DND-41 (cell line): ENCODE data around the gene TLR5.

Experiments used
- ATAC-seq: fragments of 200-7000 bp; cut with Tn5 transposase; 3 replicates; pipeline ENCODE4 v1.9.1; 2021; ENCODE audit warnings: low read depth; ENCODE audit not compliant: insufficient read depth
- DNase-seq: peaks from one replicate; pipeline ENCODE4 v3.0.0-alpha.2; 2020
- H2AFZ ChIP-seq: 2 replicates; pipeline ENCODE4 v1.6.0; 2012; ENCODE audit warnings: low read depth, low read length
- H3K27ac ChIP-seq: 2 replicates; pipeline ENCODE4 v1.5.1; 2012; ENCODE audit warnings: low read length, inconsistent platforms
- H3K27me3 ChIP-seq: fragments of 200-600 bp; sonication (generic); 2 replicates; pipeline ENCODE4 v1.6.0; 2012; ENCODE audit warnings: low read length, mild to moderate bottlenecking, inconsistent platforms; ENCODE audit not compliant: insufficient read depth, poor library complexity
- H3K36me3 ChIP-seq: 2 replicates; pipeline ENCODE4 v1.5.1; 2012; ENCODE audit warnings: low read length, inconsistent platforms; ENCODE audit not compliant: insufficient read depth
- H3K4me1 ChIP-seq: 2 replicates; pipeline ENCODE4 v1.5.1; 2012; ENCODE audit warnings: mild to moderate bottlenecking, low read length; ENCODE audit not compliant: insufficient read depth
- H3K4me2 ChIP-seq: 2 replicates; pipeline ENCODE4 v1.6.0; 2012; ENCODE audit warnings: mild to moderate bottlenecking, moderate library complexity, low read length, inconsistent platforms; ENCODE audit not compliant: insufficient read depth
- H3K4me3 ChIP-seq, 2 experiments: fragments of 200-600 bp in 1 of 2; shearing (Covaris generic) in 1 of 2; 2 replicates each; pipeline ENCODE4 v1.5.1; 2012 to 2016; ENCODE audit warnings: inconsistent platforms in 2 of 2, low read length in 2 of 2, mild to moderate bottlenecking in 2 of 2, low read depth in 1 of 2, moderate library complexity in 1 of 2
- H3K79me2 ChIP-seq: 2 replicates; pipeline ENCODE4 v1.6.0; 2012; ENCODE audit warnings: low read length, inconsistent platforms; ENCODE audit not compliant: insufficient read depth
- H3K9ac ChIP-seq: 2 replicates; pipeline ENCODE4 v1.6.0; 2012; ENCODE audit warnings: low read depth, mild to moderate bottlenecking, inconsistent platforms, low read length, moderate library complexity
- H3K9me3 ChIP-seq: 2 replicates; pipeline ENCODE4 v1.5.1; 2012; ENCODE audit warnings: low read length, moderate library complexity, mild to moderate bottlenecking, inconsistent platforms; ENCODE audit not compliant: insufficient read depth, severe bottlenecking
- H4K20me1 ChIP-seq: 2 replicates; pipeline ENCODE4 v1.6.0; 2012; ENCODE audit warnings: low read length; ENCODE audit not compliant: insufficient read depth
- EZH2 ChIP-seq: IDR thresholded peaks from 3 replicates; pipeline ENCODE4 v1.6.1; 2012; ENCODE audit warnings: borderline replicate concordance, low read depth, mild to moderate bottlenecking, moderate library complexity, low read length, inconsistent platforms; ENCODE audit not compliant: severe bottlenecking
- TF ChIP-seq, protein P1 (sequence below): IDR thresholded peaks from 2 replicates; pipeline ENCODE4 v1.5.1; 2012; ENCODE audit warnings: borderline replicate concordance, low read length, moderate library complexity, mild to moderate bottlenecking; ENCODE audit not compliant: poor library complexity, severe bottlenecking; ENCODE audit errors: extremely low read depth

The TLR5 gene

DNA sequence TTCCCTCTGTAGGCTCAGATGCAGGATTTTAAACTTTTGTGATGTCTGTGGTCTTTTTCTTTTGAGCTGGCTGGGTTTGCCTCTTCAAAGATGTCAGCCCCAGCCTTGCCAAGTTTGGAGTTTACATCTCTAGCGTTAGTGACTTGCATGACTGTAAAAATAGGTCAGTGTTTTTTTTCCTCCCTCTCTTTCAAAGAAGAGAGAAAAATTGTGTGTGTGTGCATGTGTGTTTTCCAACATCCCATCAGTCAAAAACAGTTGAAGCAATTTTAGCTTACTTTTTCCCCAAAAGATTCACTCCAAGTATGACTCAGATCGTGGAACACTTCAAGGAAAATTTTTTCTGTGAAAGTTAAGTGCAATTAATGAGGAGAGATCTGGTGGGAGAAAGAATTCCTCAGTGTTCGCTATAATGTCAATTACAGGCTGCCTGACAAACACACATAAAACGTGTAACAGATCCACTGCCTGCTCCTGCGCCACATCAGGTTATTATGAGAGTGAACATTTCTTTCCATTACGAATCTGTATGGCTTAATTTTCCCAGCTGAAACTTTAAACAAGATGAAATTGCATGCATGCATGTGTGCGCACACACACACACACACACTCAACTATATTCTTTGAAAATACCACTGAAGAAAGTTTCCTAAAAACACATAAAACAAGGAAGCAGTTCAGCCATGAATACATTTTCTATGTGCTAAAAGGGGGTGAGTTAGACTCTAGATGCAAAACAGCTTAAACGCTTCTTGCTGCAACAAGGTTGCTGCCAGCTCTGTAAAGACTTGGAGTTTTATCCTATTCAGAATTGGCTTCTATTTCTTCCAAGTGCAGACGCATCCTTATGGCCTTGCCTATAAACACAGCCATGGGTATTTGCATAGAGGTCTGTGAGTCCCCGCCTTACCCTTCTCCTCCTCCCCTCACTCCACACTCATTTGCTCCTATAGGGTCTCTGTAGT is 55.5 kb downstream of the TLR5 start:
- ATAC-seq: no peak; the same call in 2 of the 3 replicates
- H2AFZ ChIP-seq: no peak overlapping the region

DNA sequence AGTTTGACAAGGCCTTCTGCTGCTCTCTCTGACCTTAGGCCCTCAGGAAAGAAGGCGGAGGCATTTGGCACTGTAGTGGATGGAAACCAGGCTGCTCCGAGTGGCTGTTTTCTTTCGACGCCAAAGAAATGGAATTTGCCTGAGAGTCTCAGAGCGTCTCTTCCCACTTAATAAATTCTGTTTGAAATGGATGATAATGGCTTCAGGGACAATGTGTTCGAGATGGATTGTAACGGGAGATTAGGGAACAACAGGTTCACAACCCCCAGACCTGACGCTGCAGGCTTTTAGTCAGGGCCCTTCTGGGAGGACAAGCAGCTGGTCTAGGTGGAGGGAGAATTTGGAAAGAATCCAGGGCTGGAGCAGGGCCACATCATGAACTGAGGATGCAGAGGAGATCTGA is 58.6 kb downstream of the TLR5 start:
- H3K79me2 ChIP-seq: no peaks in the 10 kb centered on the region

More for the DNA sequence above, 55.5 kb downstream of the TLR5 start:
- no peak overlapping the region for H3K4me3 ChIP-seq
- H3K79me2 ChIP-seq: no peaks in the 10 kb centered on the region
- TF ChIP-seq, protein P1, sequence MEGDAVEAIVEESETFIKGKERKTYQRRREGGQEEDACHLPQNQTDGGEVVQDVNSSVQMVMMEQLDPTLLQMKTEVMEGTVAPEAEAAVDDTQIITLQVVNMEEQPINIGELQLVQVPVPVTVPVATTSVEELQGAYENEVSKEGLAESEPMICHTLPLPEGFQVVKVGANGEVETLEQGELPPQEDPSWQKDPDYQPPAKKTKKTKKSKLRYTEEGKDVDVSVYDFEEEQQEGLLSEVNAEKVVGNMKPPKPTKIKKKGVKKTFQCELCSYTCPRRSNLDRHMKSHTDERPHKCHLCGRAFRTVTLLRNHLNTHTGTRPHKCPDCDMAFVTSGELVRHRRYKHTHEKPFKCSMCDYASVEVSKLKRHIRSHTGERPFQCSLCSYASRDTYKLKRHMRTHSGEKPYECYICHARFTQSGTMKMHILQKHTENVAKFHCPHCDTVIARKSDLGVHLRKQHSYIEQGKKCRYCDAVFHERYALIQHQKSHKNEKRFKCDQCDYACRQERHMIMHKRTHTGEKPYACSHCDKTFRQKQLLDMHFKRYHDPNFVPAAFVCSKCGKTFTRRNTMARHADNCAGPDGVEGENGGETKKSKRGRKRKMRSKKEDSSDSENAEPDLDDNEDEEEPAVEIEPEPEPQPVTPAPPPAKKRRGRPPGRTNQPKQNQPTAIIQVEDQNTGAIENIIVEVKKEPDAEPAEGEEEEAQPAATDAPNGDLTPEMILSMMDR: no peak
- no peak for TF ChIP-seq EZH2
- H3K4me1 ChIP-seq: peaks cover 10% of the 10 kb centered on the region
- no peak for DNase-seq
- no peak overlapping the region for H3K4me2 ChIP-seq
- no peaks in the 10 kb centered on the region for H3K9me3 ChIP-seq
- H4K20me1 ChIP-seq: no peaks in the 10 kb centered on the region
- H3K27me3 ChIP-seq: no peaks in the 10 kb centered on the region
- H3K9ac ChIP-seq: no peak overlapping the region
- no peak overlapping the region for H3K27ac ChIP-seq
- H3K36me3 ChIP-seq: no peaks in the 10 kb centered on the region

DNA sequence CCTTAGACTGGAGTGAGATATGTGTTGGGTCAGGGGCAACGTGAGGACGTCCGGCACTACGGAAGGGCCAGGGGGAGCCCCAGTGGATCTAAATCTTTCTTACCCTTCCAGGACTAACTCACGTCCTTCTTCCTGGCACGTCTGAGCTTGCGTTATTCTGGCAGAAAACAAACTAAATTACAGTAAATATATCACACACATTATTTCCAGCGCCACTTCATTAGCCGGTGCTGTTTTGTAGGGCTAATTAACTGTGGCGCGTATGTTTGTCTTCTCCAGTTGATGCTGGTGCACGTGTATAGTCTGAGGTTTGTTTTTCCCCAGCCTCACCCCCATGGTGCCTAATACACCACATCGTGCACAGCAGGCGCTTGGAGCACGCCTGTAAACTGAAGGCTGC is 59.2 kb downstream of the TLR5 start:
- no peak overlapping the region for H3K4me2 ChIP-seq
- no peak for DNase-seq
- H3K79me2 ChIP-seq: no peaks in the 10 kb centered on the region
- no peaks in the 10 kb centered on the region for H4K20me1 ChIP-seq
- H3K9ac ChIP-seq: no peak overlapping the region
- TF ChIP-seq EZH2: no peak
- TF ChIP-seq, protein P1: no peak
- no peak overlapping the region for H3K27ac ChIP-seq
- ATAC-seq: no peak
- no peaks in the 10 kb centered on the region for H3K36me3 ChIP-seq
- H3K4me3 ChIP-seq: no peak overlapping the region
- H3K4me1 ChIP-seq: peaks cover 17% of the 10 kb centered on the region
- no peak overlapping the region for H2AFZ ChIP-seq
- H3K9me3 ChIP-seq: no peaks in the 10 kb centered on the region
- no peaks in the 10 kb centered on the region for H3K27me3 ChIP-seq

More for the DNA sequence above, 58.6 kb downstream of the TLR5 start:
- Histone ChIP-seq H3K4me2 (no peak overlapping the region), H3K27ac (no peak overlapping the region), H3K4me1 (peaks cover 17% of the 10 kb centered on the region), H3K9me3 (no peaks in the 10 kb centered on the region), H4K20me1 (no peaks in the 10 kb centered on the region), H3K27me3 (no peaks in the 10 kb centered on the region), H2AFZ (no peak overlapping the region), H3K9ac (no peak overlapping the region), H3K36me3 (no peaks in the 10 kb centered on the region), H3K4me3 (no peak overlapping the region)
- no peak for TF ChIP-seq EZH2
- TF ChIP-seq, protein P1: no peak
- DNase-seq: no peak
- ATAC-seq: no peak
